IPS-NIHi11 (cell line): ENCODE results near the gene MINAR2.

Source experiments
- DNase-seq: peaks from one replicate; pipeline ENCODE4 v3.0.0; 2012; ENCODE audit warnings: mixed read lengths, low spot score

Gene MINAR2

GRCh38 chr5:129747572-129748407, at the start of gene MINAR2:
Gene MINAR2 (plus strand): TSS chr5:129748094. CDS start chr5:129748191, 97 bp downstream.
- DNase-seq: no peak

GRCh38 chr5:129698661-129699060, 49.2 kb upstream of the MINAR2 start:
- no peak for DNase-seq

GRCh38 chr5:129716235-129716634, 31.7 kb upstream of the MINAR2 start:
- no peak for DNase-seq

- DNase-seq: no peak
Measured at GRCh38 chr5:129716651-129717050, 31.2 kb upstream of the MINAR2 start.

- DNase-seq: no peak
Measured at GRCh38 chr5:129717751-129718310, 30.1 kb upstream of the MINAR2 start.

- DNase-seq: no peak
Measured at GRCh38 chr5:129718471-129719090, 29.3 kb upstream of the MINAR2 start.

GRCh38 chr5:129724222-129724621, 23.7 kb upstream of the MINAR2 start:
- DNase-seq: no peak

GRCh38 chr5:129724647-129725046, 23.2 kb upstream of the MINAR2 start:
- DNase-seq: no peak

GRCh38 chr5:129739773-129740172, 8.1 kb upstream of the MINAR2 start:
- no peak for DNase-seq

- DNase-seq: no peak
Measured at GRCh38 chr5:129743541-129744187, 4.2 kb upstream of the MINAR2 start.

GRCh38 chr5:129745997-129746396, 1.9 kb upstream of the MINAR2 start:
- DNase-seq: no peak

GRCh38 chr5:129746876-129747275, 1.0 kb upstream of the MINAR2 start:
- no peak for DNase-seq

GRCh38 chr5:129748913-129749880, 1.3 kb downstream of the MINAR2 start:
- no peak for DNase-seq

- DNase-seq: no peak
Measured at GRCh38 chr5:129760636-129761325, 12.9 kb downstream of the MINAR2 start.

GRCh38 chr5:129763651-129764050, 15.8 kb downstream of the MINAR2 start:
- DNase-seq: no peak

- DNase-seq: no peak
Measured at GRCh38 chr5:129766798-129767197, 18.9 kb downstream of the MINAR2 start.

- DNase-seq: peak; percentile 69
Measured at GRCh38 chr5:129767927-129768380, 20.1 kb downstream of the MINAR2 start.

- no peak for DNase-seq
Measured at GRCh38 chr5:129768735-129769134, 20.8 kb downstream of the MINAR2 start.

- DNase-seq: no peak
Measured at GRCh38 chr5:129770024-129770820, 22.3 kb downstream of the MINAR2 start.
